Naive thymus-derived CD4-positive, alpha-beta T cell (primary cell): ENCODE data around the gene TBX15. TPM values are rescaled to one million over a fixed set of nuclear protein-coding genes. Genes with fewer than 3 reads are reported as not detected.

Source experiments
- ATAC-seq: fragments of 150-1000 bp; cut with Tn5 transposase; 2 replicates; pipeline ENCODE4 v1.10.0; 2021; ENCODE audit warnings: mild to moderate bottlenecking, moderate library complexity
- CTCF ChIA-PET: fragments of 350-600 bp; sonication (Branson Sonifier 250); formaldehyde crosslinking; loops from one replicate; lab custom pipeline; 2021; ENCODE audit warnings: antibody characterized with exemption; lab: Charles Lee
- POLR2A ChIA-PET: fragments of 350-600 bp; sonication (Branson Sonifier 250); formaldehyde crosslinking; loops from one replicate; lab custom pipeline; 2021; ENCODE audit warnings: antibody characterized with exemption, inconsistent platforms; lab: Charles Lee
- DNase-seq, 9 donors: peaks; one replicate each; pipeline versions ENCODE4 v3.0.0 to v3.0.0-alpha.2; 2020 to 2022; ENCODE audit warnings: mixed read lengths in 1 of 9
- H3K27ac ChIP-seq: one replicate; pipeline ENCODE4 v1.7.0; 2013; ENCODE audit warnings: mild to moderate bottlenecking, low read depth, low read length, moderate library complexity
- H3K27me3 ChIP-seq, 2 donors: one replicate each; pipeline ENCODE4 v1.7.0; 2013; ENCODE audit warnings: low read length in 2 of 2, mild to moderate bottlenecking in 2 of 2, moderate library complexity in 2 of 2; ENCODE audit not compliant: control insufficient read depth in 2 of 2, insufficient read depth in 2 of 2
- H3K36me3 ChIP-seq, 3 experiments: 1 replicate in 2 of 3; 2 replicates in 1 of 3; pipeline ENCODE4 v1.7.0; 2013; ENCODE audit warnings: low read length in 3 of 3, mild to moderate bottlenecking in 3 of 3, moderate library complexity in 1 of 3; ENCODE audit not compliant: insufficient read depth in 3 of 3, control insufficient read depth in 2 of 3
- H3K4me1 ChIP-seq, 2 donors: one replicate each; pipeline ENCODE4 v1.7.0; 2013; ENCODE audit warnings: low read length in 2 of 2, mild to moderate bottlenecking in 2 of 2, moderate library complexity in 1 of 2; ENCODE audit not compliant: control insufficient read depth in 2 of 2, insufficient read depth in 2 of 2
- H3K4me3 ChIP-seq: 2 replicates; pipeline ENCODE4 v1.7.0; 2013; ENCODE audit warnings: mild to moderate bottlenecking, low read length
- H3K9me3 ChIP-seq, 3 experiments: 1 replicate in 2 of 3; 2 replicates in 1 of 3; pipeline ENCODE4 v1.7.0; 2013; ENCODE audit warnings: low read length in 3 of 3; ENCODE audit not compliant: control insufficient read depth in 2 of 3
- H3K27ac Mint-ChIP-seq, 9 donors: one replicate each; pipeline ENCODE4 v1.8.0; 2020 to 2022; ENCODE audit warnings: mixed read lengths in 9 of 9, mild to moderate bottlenecking in 8 of 9, moderate library complexity in 5 of 9, inconsistent platforms in 2 of 9
- H3K27me3 Mint-ChIP-seq, 5 donors: one replicate each; pipeline ENCODE4 v1.8.0; 2021 to 2022; ENCODE audit warnings: mixed read lengths in 5 of 5, mild to moderate bottlenecking in 1 of 5
- H3K36me3 Mint-ChIP-seq, 5 donors: one replicate each; pipeline ENCODE4 v1.8.0; 2020 to 2022; ENCODE audit warnings: mixed read lengths in 5 of 5, mild to moderate bottlenecking in 3 of 5, inconsistent platforms in 1 of 5
- H3K4me1 Mint-ChIP-seq, 7 donors: one replicate each; pipeline ENCODE4 v1.8.0; 2020 to 2022; ENCODE audit warnings: mixed read lengths in 7 of 7, mild to moderate bottlenecking in 3 of 7, inconsistent platforms in 1 of 7
- H3K4me3 Mint-ChIP-seq, 10 donors: one replicate each; pipeline ENCODE4 v1.8.0; 2020 to 2022; ENCODE audit warnings: mild to moderate bottlenecking in 10 of 10, mixed read lengths in 10 of 10, moderate library complexity in 6 of 10, inconsistent platforms in 2 of 10
- H3K9me3 Mint-ChIP-seq, 11 donors: one replicate each; pipeline ENCODE4 v1.8.0; 2020 to 2022; ENCODE audit warnings: mixed read lengths in 11 of 11, mild to moderate bottlenecking in 4 of 11, inconsistent platforms in 1 of 11, moderate library complexity in 1 of 11
- intact Hi-C, 2 donors: fragments of 100-400 bp; cut with micrococcal nuclease; formaldehyde crosslinking; loops; one replicate each; pipeline ENCODE4 v1.15.1; 2023
- polyA plus RNA-seq, 2 donors: library from polyadenylated mRNA; unstranded; fragments of 300-500 nt; fragmentation: Illumina TruSeq; gene quantifications; one replicate each; pipeline ENCODE4 v1.2.3, GENCODE V29; 2021
- total RNA-seq, 6 experiments: library from RNA in 5 of 6; stranded (reverse) in 5 of 6; gene quantifications; 1 replicate in 5 of 6; 2 replicates in 1 of 6; pipeline ENCODE4 v1.2.3 and lab custom pipeline; 2021 to 2026

The TBX15 gene
- total and polyA plus RNA-seq, 7 experiments from 2014 or later = not detected

GRCh38 chr1:118991448-118991847 is 3.3 kb upstream of the TBX15 start:
- peaks cover 5 to 18% (median 14%) of the 10 kb centered on the region in 7 donors for H3K4me1 Mint-ChIP-seq
- ATAC-seq (no peak), DNase-seq (no peak)
- Histone ChIP-seq H3K36me3 (no peaks in the 10 kb centered on the region), H3K27me3 (peaks cover 0 to 9% of the 10 kb centered on the region in 2 donors), H3K27ac (no peak overlapping the region), H3K9me3 (no peaks in the 10 kb centered on the region), H3K4me3 (no peak overlapping the region), H3K4me1 (no peaks in the 10 kb centered on the region)
- intact Hi-C loops = no loop called here
- CTCF ChIA-PET = no interaction called here
- peak overlapping the region in 1 of 9 donors; percentile 66 for H3K27ac Mint-ChIP-seq
- peaks cover 0 to 49% (median 11%) of the 10 kb centered on the region in 11 donors for H3K9me3 Mint-ChIP-seq
- H3K36me3 Mint-ChIP-seq = peaks cover 0 to 15% (median 4%) of the 10 kb centered on the region in 5 donors
- H3K27me3 Mint-ChIP-seq = peaks cover 78 to 92% (median 90%) of the 10 kb centered on the region in 5 donors
- H3K4me3 Mint-ChIP-seq = no peak overlapping the region
- POLR2A ChIA-PET = no interaction called here

- Histone ChIP-seq H3K4me1 (no peaks in the 10 kb centered on the region), H3K36me3 (no peaks in the 10 kb centered on the region), H3K27ac (no peak overlapping the region), H3K9me3 (no peaks in the 10 kb centered on the region), H3K4me3 (no peak overlapping the region), H3K27me3 (peaks cover 3 to 13% of the 10 kb centered on the region in 2 donors)
- Mint-ChIP-seq H3K4me1 (peaks cover 5 to 25% (median 21%) of the 10 kb centered on the region in 7 donors), H3K36me3 (peaks cover 0 to 19% (median 4%) of the 10 kb centered on the region in 5 donors), H3K27ac (peak overlapping the region in 1 of 9 donors; percentile 63), H3K27me3 (peaks cover 81 to 94% (median 92%) of the 10 kb centered on the region in 5 donors), H3K4me3 (peak overlapping the region in 1 of 10 donors; percentile 38), H3K9me3 (peaks cover 0 to 49% (median 11%) of the 10 kb centered on the region in 11 donors)
- intact Hi-C loops = no loop called here
- ATAC-seq = no peak
- CTCF ChIA-PET = no interaction called here
- POLR2A ChIA-PET = no interaction called here
- no peak for DNase-seq
Measured at GRCh38 chr1:118990513-118991152, 2.5 kb upstream of the TBX15 start.

- H3K9me3 Mint-ChIP-seq = peaks cover 0 to 55% (median 11%) of the 10 kb centered on the region in 11 donors
- H3K27me3 ChIP-seq = peaks cover 3 to 13% of the 10 kb centered on the region in 2 donors
- H3K27ac ChIP-seq = no peak overlapping the region
- CTCF ChIA-PET = no interaction called here
- H3K4me1 ChIP-seq = no peaks in the 10 kb centered on the region
- H3K4me3 Mint-ChIP-seq = no peak overlapping the region
- H3K27me3 Mint-ChIP-seq = peaks cover 81 to 94% (median 92%) of the 10 kb centered on the region in 5 donors
- intact Hi-C loops = no loop called here
- no peaks in the 10 kb centered on the region for H3K36me3 ChIP-seq
- POLR2A ChIA-PET = no interaction called here
- peaks cover 0 to 21% (median 4%) of the 10 kb centered on the region in 5 donors for H3K36me3 Mint-ChIP-seq
- no peaks in the 10 kb centered on the region for H3K9me3 ChIP-seq
- peaks cover 10 to 32% (median 28%) of the 10 kb centered on the region in 7 donors for H3K4me1 Mint-ChIP-seq
- DNase-seq (no peak), ATAC-seq (no peak)
- H3K27ac Mint-ChIP-seq = no peak overlapping the region
- H3K4me3 ChIP-seq = no peak overlapping the region
Measured at GRCh38 chr1:118989878-118990378, 1.8 kb upstream of the TBX15 start.

- peaks cover 9 to 13% of the 10 kb centered on the region in 2 donors for H3K27me3 ChIP-seq
- no peak overlapping the region for H3K27ac ChIP-seq
- no peaks in the 10 kb centered on the region for H3K9me3 ChIP-seq
- POLR2A ChIA-PET = no interaction called here
- Mint-ChIP-seq H3K27ac (peak overlapping the region in 1 of 9 donors; percentile 60), H3K9me3 (peaks cover 0 to 56% (median 14%) of the 10 kb centered on the region in 11 donors), H3K4me1 (peaks cover 13 to 38% (median 32%) of the 10 kb centered on the region in 7 donors), H3K4me3 (peak overlapping the region in 2 of 10 donors; percentile 75 to 82), H3K36me3 (peaks cover 0 to 21% (median 4%) of the 10 kb centered on the region in 5 donors), H3K27me3 (peaks cover 80 to 94% (median 92%) of the 10 kb centered on the region in 5 donors)
- ATAC-seq (no peak), DNase-seq (no peak)
- H3K4me1 ChIP-seq = no peaks in the 10 kb centered on the region
- H3K36me3 ChIP-seq = no peaks in the 10 kb centered on the region
- intact Hi-C loops = no loop called here
- H3K4me3 ChIP-seq = no peak overlapping the region
- CTCF ChIA-PET = no interaction called here
Measured at GRCh38 chr1:118989006-118989815, 1.1 kb upstream of the TBX15 start.

- no peaks in the 10 kb centered on the region for H3K36me3 ChIP-seq
- H3K4me1 ChIP-seq = no peaks in the 10 kb centered on the region
- ATAC-seq = no peak
- H3K9me3 ChIP-seq = no peaks in the 10 kb centered on the region
- H3K4me3 Mint-ChIP-seq = peak overlapping the region in 6 of 10 donors; percentile 36 to 82 (median 58)
- peaks cover 9 to 17% of the 10 kb centered on the region in 2 donors for H3K27me3 ChIP-seq
- no peak overlapping the region for H3K27ac ChIP-seq
- DNase-seq = no peak
- peaks cover 11 to 46% (median 34%) of the 10 kb centered on the region in 7 donors for H3K4me1 Mint-ChIP-seq
- ChIA-PET POLR2A (no interaction called here), CTCF (no interaction called here)
- peaks cover 0 to 60% (median 14%) of the 10 kb centered on the region in 11 donors for H3K9me3 Mint-ChIP-seq
- peaks cover 85 to 97% (median 96%) of the 10 kb centered on the region in 5 donors for H3K27me3 Mint-ChIP-seq
- peaks cover 0 to 17% (median 4%) of the 10 kb centered on the region in 5 donors for H3K36me3 Mint-ChIP-seq
- intact Hi-C loops = no loop called here
- no peak overlapping the region for H3K4me3 ChIP-seq
- H3K27ac Mint-ChIP-seq = peak overlapping the region in 1 of 9 donors; percentile 77
Measured at GRCh38 chr1:118987468-118988185, 516 bp downstream of the TBX15 start.
